Activated CD8-positive, alpha-beta memory T cell treated with anti-CD3 and anti-CD28 coated beads, Interleukin-2, amount 50 U/mL, for 24 hours (primary cell): ENCODE data around the gene TRAPPC8.

Source experiments
- DNase-seq: peaks from one replicate; pipeline ENCODE4 v3.0.0-alpha.2; 2020; ENCODE audit errors: extremely low read depth

The TRAPPC8 gene

DNA sequence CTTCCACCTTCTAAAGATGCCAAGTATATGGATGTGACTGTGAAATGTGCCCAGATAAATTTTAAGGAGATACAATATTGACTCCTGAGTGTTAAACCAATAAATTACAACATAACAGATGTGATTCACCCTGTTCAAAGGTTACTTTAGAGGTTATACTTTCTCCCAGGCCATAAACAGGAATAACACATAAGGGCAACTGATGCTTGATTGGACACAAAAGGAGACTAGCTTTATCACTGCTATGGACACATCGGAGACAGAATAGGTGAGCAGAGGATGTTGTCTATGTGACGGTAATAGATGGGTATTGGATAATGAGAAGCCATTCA is 150.4 kb downstream of the TRAPPC8 start:
- no peak for DNase-seq

GRCh38 chr18:31791817-31792579 is 150.9 kb downstream of the TRAPPC8 start:
- no peak for DNase-seq

GRCh38 chr18:31789409-31789808 is 153.5 kb downstream of the TRAPPC8 start:
- no peak for DNase-seq

GRCh38 chr18:31783059-31783458 is 159.9 kb downstream of the TRAPPC8 start:
- DNase-seq, result no peak
